ENCODE data around the gene NR3C2.

DNA sequence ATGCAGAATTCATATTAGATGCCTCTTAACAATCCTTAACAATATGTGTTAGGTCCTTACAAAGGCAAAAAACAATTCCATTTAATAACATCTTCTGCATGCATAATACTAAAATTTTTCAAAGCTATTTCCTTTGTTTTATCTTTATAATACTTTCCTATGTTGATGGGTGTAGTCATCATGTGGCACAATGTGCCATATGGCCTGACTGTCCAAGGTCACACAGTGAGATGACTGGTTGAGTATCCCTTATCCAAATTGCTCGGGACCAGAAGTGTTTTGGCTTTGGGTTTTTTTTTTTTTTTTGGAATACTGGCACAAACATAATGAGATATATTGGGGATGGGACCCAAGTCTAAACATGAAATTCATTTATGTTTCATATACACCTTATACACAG lies 77.7 kb downstream of the NR3C2 start:
- TF ChIP-seq, protein P1, sequence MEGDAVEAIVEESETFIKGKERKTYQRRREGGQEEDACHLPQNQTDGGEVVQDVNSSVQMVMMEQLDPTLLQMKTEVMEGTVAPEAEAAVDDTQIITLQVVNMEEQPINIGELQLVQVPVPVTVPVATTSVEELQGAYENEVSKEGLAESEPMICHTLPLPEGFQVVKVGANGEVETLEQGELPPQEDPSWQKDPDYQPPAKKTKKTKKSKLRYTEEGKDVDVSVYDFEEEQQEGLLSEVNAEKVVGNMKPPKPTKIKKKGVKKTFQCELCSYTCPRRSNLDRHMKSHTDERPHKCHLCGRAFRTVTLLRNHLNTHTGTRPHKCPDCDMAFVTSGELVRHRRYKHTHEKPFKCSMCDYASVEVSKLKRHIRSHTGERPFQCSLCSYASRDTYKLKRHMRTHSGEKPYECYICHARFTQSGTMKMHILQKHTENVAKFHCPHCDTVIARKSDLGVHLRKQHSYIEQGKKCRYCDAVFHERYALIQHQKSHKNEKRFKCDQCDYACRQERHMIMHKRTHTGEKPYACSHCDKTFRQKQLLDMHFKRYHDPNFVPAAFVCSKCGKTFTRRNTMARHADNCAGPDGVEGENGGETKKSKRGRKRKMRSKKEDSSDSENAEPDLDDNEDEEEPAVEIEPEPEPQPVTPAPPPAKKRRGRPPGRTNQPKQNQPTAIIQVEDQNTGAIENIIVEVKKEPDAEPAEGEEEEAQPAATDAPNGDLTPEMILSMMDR (IDR thresholded peaks at IDR 0.05; ENCODE audit: insufficient read depth, low read depth, low read length) = no peak
- TF ChIP-seq EZH2 (IDR thresholded peaks at IDR 0.05; ENCODE audit: insufficient read depth, low read length) = no peak
